Hepatocyte (in vitro differentiated cells): Measurements from ENCODE around the gene FBXO10. TPM values are rescaled to one million over a fixed set of nuclear protein-coding genes. Genes with fewer than 3 reads are reported as not detected.
A peak's percentile ranks its signal among the peaks of the same experiment; 100 is the strongest.
"Not testable (repeated sequence)": the region's sequence is repeated elsewhere in the genome, so short reads cannot be mapped to it uniquely, and the experiment has no call there.

ENCODE experiments used
- DNase-seq: peaks from one replicate; pipeline ENCODE4 v3.0.0-alpha.2; 2016; ENCODE audit warnings: low spot score
- H2AFZ ChIP-seq: fragments of 200-600 bp; sonication (generic); 2 replicates; pipeline ENCODE4 v1.6.0; 2016; ENCODE audit warnings: antibody characterized with exemption, mild to moderate bottlenecking
- H3K27ac ChIP-seq: fragments of 200-600 bp; sonication (generic); 2 replicates; pipeline ENCODE4 v1.5.1; 2016; ENCODE audit warnings: mild to moderate bottlenecking
- H3K27me3 ChIP-seq: fragments of 200-600 bp; sonication (generic); 2 replicates; pipeline ENCODE4 v1.6.1; 2016
- H3K36me3 ChIP-seq: fragments of 200-600 bp; sonication (generic); replicated peaks from 2 replicates; pipeline ENCODE4 v1.5.1; 2016; ENCODE audit warnings: low read depth; ENCODE audit not compliant: insufficient read depth
- H3K4me1 ChIP-seq: fragments of 200-600 bp; sonication (generic); 2 replicates; pipeline ENCODE4 v1.5.1; 2016; ENCODE audit warnings: mild to moderate bottlenecking, moderate library complexity; ENCODE audit not compliant: insufficient read depth
- H3K4me2 ChIP-seq: fragments of 200-600 bp; sonication (generic); 2 replicates; pipeline ENCODE4 v1.6.0; 2016
- H3K4me3 ChIP-seq: fragments of 200-600 bp; sonication (generic); 2 replicates; pipeline ENCODE4 v1.5.1; 2016; ENCODE audit warnings: mild to moderate bottlenecking
- H3K79me2 ChIP-seq: fragments of 200-600 bp; sonication (generic); 2 replicates; pipeline ENCODE4 v1.6.0; 2017; ENCODE audit warnings: mild to moderate bottlenecking
- H3K9me2 ChIP-seq: fragments of 200-600 bp; sonication (generic); replicated peaks from 2 replicates; pipeline ENCODE4 v1.6.0; 2017; ENCODE audit warnings: mild to moderate bottlenecking; ENCODE audit not compliant: insufficient read depth
- H3K9me3 ChIP-seq: fragments of 200-600 bp; sonication (generic); 2 replicates; pipeline ENCODE4 v1.5.1; 2016; ENCODE audit warnings: low read depth, mild to moderate bottlenecking
- H4K20me1 ChIP-seq: fragments of 200-600 bp; sonication (generic); 2 replicates; pipeline ENCODE4 v1.6.0; 2016; ENCODE audit warnings: mild to moderate bottlenecking; ENCODE audit not compliant: insufficient read depth, poor library complexity, severe bottlenecking
- CTCF ChIP-seq: fragments of 200-600 bp; sonication (generic); IDR thresholded peaks from 2 replicates; pipeline ENCODE4 v1.5.1; 2016; ENCODE audit warnings: antibody characterized with exemption, mild to moderate bottlenecking; ENCODE audit not compliant: poor library complexity
- EZH2 ChIP-seq: fragments of 200-600 bp; sonication (generic); IDR thresholded peaks from 2 replicates; pipeline ENCODE4 v1.6.1; 2016; ENCODE audit warnings: antibody characterized with exemption, mild to moderate bottlenecking, borderline replicate concordance
- EZH2phosphoT487 ChIP-seq: fragments of 200-600 bp; sonication (generic); IDR thresholded peaks from one replicate; pipeline ENCODE4 v1.6.1; 2018; ENCODE audit warnings: antibody characterized with exemption, mild to moderate bottlenecking, low read depth, moderate library complexity; ENCODE audit not compliant: unreplicated experiment, severe bottlenecking
- WGBS: methylation state at CpG from one replicate; pipeline ENCODE4 v1.1.6; 2016; ENCODE audit warnings: low lambda C conversion rate; ENCODE audit errors: missing lambda C conversion rate; 5-methylcytosine and 5-hydroxymethylcytosine counted together
- polyA plus RNA-seq: library from polyadenylated mRNA; unstranded; fragments of >200 nt; fragmentation: Nextera tagmentation; extraction: Ambion mirVana; gene quantifications from 2 replicates; pipeline ENCODE4 v1.2.1, GENCODE V29; 2016
- total RNA-seq: library from RNA; depleted of rRNA; stranded (reverse); fragments of >200 nt; gene quantifications from 2 replicates; pipeline ENCODE4 v1.2.3, GENCODE V29; 2014

FBXO10 gene
- total and polyA plus RNA-seq, 2 experiments from 2014 or later: 7.4 to 12.5 TPM

DNA sequence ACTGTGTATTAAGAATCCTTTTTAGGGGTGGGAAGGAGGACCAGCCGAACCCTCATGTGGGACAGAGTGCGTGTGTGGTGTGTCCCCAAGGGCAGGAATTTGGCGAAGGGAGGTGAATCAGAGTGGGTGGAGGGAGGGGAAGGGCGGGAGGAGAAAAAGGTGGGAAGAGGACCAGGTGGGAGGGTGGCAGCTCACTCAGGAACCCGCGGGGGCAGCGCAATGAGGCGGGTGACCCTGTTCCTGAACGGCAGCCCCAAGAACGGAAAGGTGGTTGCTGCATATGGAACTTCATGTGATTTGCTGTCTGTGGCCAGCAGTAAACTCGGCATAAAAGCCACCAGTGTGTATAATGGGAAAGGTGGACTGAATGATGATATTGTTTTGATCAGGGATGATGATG is 99.2 kb downstream of the FBXO10 start:
- 93% methylated on average over 10 of the region's 11 CpGs for WGBS
- Histone ChIP-seq H3K36me3 (no peaks in the 10 kb centered on the region), H3K9me3 (no peaks in the 10 kb centered on the region), H3K4me3 (no peak overlapping the region), H2AFZ (no peak overlapping the region), H3K27ac (no peak overlapping the region), H3K4me1 (no peaks in the 10 kb centered on the region), H3K4me2 (no peak overlapping the region), H4K20me1 (no peaks in the 10 kb centered on the region), H3K79me2 (no peaks in the 10 kb centered on the region), H3K27me3 (no peaks in the 10 kb centered on the region), H3K9me2 (no peaks in the 10 kb centered on the region)
- no peak for DNase-seq
- TF ChIP-seq CTCF (no peak), EZH2 (no peak), EZH2phosphoT487 (no peak)

GRCh38 chr9:37474438-37474837 is 101.7 kb downstream of the FBXO10 start:
- Histone ChIP-seq H3K9me2 (no peaks in the 10 kb centered on the region), H3K79me2 (no peaks in the 10 kb centered on the region), H3K4me3 (no peak overlapping the region), H3K4me1 (no peaks in the 10 kb centered on the region), H4K20me1 (no peaks in the 10 kb centered on the region), H3K27ac (no peak overlapping the region), H2AFZ (no peak overlapping the region), H3K27me3 (no peaks in the 10 kb centered on the region), H3K9me3 (no peaks in the 10 kb centered on the region), H3K36me3 (no peaks in the 10 kb centered on the region), H3K4me2 (no peak overlapping the region)
- TF ChIP-seq EZH2 (no peak), EZH2phosphoT487 (no peak), CTCF (no peak)
- no peak for DNase-seq
- WGBS: 98% methylated on average over 3 of the region's 3 CpGs

DNA sequence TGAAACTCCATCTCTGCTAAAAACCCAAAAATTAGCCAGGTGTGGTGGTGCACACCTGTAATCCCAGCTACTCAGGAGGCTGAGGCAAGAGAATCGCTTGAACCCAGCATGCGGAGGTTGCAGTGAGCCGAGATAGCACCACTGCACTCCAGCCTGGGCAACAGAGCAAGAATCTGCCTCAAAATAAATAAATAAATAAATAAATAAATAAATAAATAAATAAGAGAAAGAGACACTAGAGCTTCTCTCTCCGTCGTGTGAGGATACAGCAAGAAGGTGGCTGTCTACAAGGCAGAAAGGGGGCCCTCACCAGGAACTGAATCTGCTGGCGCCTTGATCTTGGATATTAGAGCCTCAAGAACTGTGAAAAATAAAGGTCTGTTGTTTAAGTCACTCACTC is 102.2 kb downstream of the FBXO10 start:
- not testable (repeated sequence) for H3K36me3 ChIP-seq, H3K79me2 ChIP-seq, H2AFZ ChIP-seq, H3K9me2 ChIP-seq, H3K27ac ChIP-seq, H3K4me3 ChIP-seq, H3K4me1 ChIP-seq, DNase-seq, H3K9me3 ChIP-seq, H3K4me2 ChIP-seq, H3K27me3 ChIP-seq, H4K20me1 ChIP-seq
- 61% methylated on average over 6 of the region's 6 CpGs for WGBS

GRCh38 chr9:37471942-37472684 is 104.1 kb downstream of the FBXO10 start:
- peak overlapping the region; percentile 77 for H3K27ac ChIP-seq
- H3K27me3 ChIP-seq: no peaks in the 10 kb centered on the region
- no peak for TF ChIP-seq CTCF
- TF ChIP-seq EZH2: no peak
- TF ChIP-seq EZH2phosphoT487: no peak
- H2AFZ ChIP-seq: peak overlapping the region; percentile 8
- H3K9me3 ChIP-seq: no peaks in the 10 kb centered on the region
- no peaks in the 10 kb centered on the region for H3K9me2 ChIP-seq
- no peaks in the 10 kb centered on the region for H3K36me3 ChIP-seq
- H3K4me1 ChIP-seq: no peaks in the 10 kb centered on the region
- H3K79me2 ChIP-seq: no peaks in the 10 kb centered on the region
- WGBS: 21% methylated on average over 7 of the region's 7 CpGs
- H4K20me1 ChIP-seq: no peaks in the 10 kb centered on the region
- peak overlapping the region; percentile 56 for H3K4me2 ChIP-seq
- peak; percentile 76 for DNase-seq
- H3K4me3 ChIP-seq: no peak overlapping the region
